ENCODE measurements around the gene GMEB2.
"Not testable (repeated sequence)": the region's sequence is repeated elsewhere in the genome, so short reads cannot be mapped to it uniquely, and the experiment has no call there.

GMEB2 gene

GRCh38 chr20:63568986-63569949, 57.6 kb downstream of the GMEB2 start:
- no peak for DNase-seq

- DNase-seq: no peak
These were observed 58.5 kb downstream of the GMEB2 start for GRCh38 chr20:63568170-63568981.

GRCh38 chr20:63567386-63568169, 59.3 kb downstream of the GMEB2 start:
- DNase-seq: no peak

GRCh38 chr20:63567136-63567385, 59.8 kb downstream of the GMEB2 start:
- DNase-seq: no peak

GRCh38 chr20:63566395-63567135, 60.3 kb downstream of the GMEB2 start:
- DNase-seq: no peak

GRCh38 chr20:63565699-63566335, 61.1 kb downstream of the GMEB2 start:
- no peak for DNase-seq

- DNase-seq: no peak
These were observed 61.7 kb downstream of the GMEB2 start for GRCh38 chr20:63565021-63565698.

GRCh38 chr20:63564036-63564810, 62.7 kb downstream of the GMEB2 start:
- no peak for DNase-seq

GRCh38 chr20:63563225-63563935, 63.5 kb downstream of the GMEB2 start:
- DNase-seq: no peak

- no peak for DNase-seq
These were observed 64.3 kb downstream of the GMEB2 start for GRCh38 chr20:63562461-63563224.

- no peak for DNase-seq
These were observed 65.1 kb downstream of the GMEB2 start for GRCh38 chr20:63561624-63562396.

- no peak for DNase-seq
These were observed 65.9 kb downstream of the GMEB2 start for GRCh38 chr20:63560856-63561609.

- no peak for DNase-seq
These were observed 66.5 kb downstream of the GMEB2 start for GRCh38 chr20:63560333-63560805.

GRCh38 chr20:63559485-63560332, 67.2 kb downstream of the GMEB2 start:
- DNase-seq: not testable (repeated sequence)

GRCh38 chr20:63558804-63559484, 68.0 kb downstream of the GMEB2 start:
- DNase-seq: no peak

GRCh38 chr20:63557481-63557891, 69.4 kb downstream of the GMEB2 start:
- no peak for DNase-seq

All from retina (tissue), 1 donor.